Stimulated activated CD4-positive, alpha-beta T cell treated with anti-CD3 and anti-CD28 coated beads, Interleukin-1b, Interleukin-23, amount 100 ng/mL, for 1 hour (primary cell): ENCODE results near the gene FOLR3.
"Not testable (repeated sequence)": the region's sequence is repeated elsewhere in the genome, so short reads cannot be mapped to it uniquely, and the experiment has no call there.

Source experiments
- DNase-seq, 2 donors: peaks; one replicate each; pipeline ENCODE4 v3.0.0-alpha.2; 2020; ENCODE audit warnings: low read depth in 2 of 2

FOLR3 gene

DNA sequence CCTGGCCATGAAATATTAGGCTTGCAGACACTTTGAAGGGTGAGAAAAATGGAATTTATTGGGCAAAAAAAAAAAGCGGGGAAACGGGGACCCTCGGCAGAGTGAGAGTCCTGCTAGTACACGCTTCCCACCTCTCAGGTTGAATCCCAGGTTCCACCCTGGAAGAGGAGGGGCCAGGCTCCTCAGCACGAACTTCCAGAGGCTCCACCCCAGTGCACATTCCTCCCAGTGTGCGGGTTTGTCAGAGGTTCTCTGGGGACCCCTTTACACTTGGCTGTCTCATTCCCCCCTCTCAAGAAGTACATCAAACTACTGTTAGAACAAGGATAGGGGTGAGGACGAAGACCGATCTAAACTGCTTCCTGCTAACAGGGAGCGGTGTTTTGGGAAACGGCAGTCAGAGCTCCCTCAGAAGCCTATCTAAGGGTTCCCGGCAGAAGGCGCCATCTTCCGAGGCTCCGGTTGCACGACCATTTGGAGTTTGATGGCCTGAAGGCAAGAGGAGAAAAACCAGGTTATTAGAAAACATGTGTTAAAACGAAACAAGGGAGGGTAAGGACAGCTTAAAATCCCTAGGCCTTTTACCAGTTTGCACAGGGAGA, 27.5 kb downstream of the FOLR3 start:
- no peak for DNase-seq

- not testable (repeated sequence) for DNase-seq
Observed at GRCh38 chr11:72164187-72164586, 28.7 kb downstream of the FOLR3 start.

- DNase-seq = not testable (repeated sequence)
Observed at GRCh38 chr11:72169046-72169555, 33.6 kb downstream of the FOLR3 start.

- DNase-seq = not testable (repeated sequence)
Observed at GRCh38 chr11:72169754-72170153, 34.2 kb downstream of the FOLR3 start.

- DNase-seq = not testable (repeated sequence)
Observed at GRCh38 chr11:72172043-72172442, 36.5 kb downstream of the FOLR3 start.

DNA sequence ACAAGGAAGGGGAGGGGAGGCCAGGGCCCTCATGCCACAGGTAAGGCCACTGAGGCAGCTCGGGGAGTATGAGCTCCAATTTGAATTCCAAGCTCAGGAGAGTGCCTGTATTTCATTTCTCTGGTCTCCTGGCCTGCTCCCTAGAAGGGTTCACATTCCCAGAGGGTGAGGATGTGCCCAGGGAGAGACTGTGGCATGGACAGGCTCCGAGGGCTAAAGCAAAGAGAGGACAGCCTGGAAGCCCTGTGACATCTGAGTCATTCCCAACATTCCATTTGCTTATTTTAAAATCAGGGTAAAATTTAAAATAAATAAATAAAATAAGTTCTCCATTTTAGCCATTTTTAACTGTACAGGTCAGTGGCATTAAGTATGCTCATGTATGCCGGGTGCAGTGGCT, 37.8 kb downstream of the FOLR3 start:
- no peak for DNase-seq

GRCh38 chr11:72174302-72175070, 39.0 kb downstream of the FOLR3 start:
- DNase-seq = no peak

- no peak for DNase-seq
Observed at GRCh38 chr11:72177656-72178055, 42.1 kb downstream of the FOLR3 start.

GRCh38 chr11:72179049-72179803, 43.7 kb downstream of the FOLR3 start:
- no peak for DNase-seq

GRCh38 chr11:72179804-72180396, 44.4 kb downstream of the FOLR3 start:
- DNase-seq = no peak

DNA sequence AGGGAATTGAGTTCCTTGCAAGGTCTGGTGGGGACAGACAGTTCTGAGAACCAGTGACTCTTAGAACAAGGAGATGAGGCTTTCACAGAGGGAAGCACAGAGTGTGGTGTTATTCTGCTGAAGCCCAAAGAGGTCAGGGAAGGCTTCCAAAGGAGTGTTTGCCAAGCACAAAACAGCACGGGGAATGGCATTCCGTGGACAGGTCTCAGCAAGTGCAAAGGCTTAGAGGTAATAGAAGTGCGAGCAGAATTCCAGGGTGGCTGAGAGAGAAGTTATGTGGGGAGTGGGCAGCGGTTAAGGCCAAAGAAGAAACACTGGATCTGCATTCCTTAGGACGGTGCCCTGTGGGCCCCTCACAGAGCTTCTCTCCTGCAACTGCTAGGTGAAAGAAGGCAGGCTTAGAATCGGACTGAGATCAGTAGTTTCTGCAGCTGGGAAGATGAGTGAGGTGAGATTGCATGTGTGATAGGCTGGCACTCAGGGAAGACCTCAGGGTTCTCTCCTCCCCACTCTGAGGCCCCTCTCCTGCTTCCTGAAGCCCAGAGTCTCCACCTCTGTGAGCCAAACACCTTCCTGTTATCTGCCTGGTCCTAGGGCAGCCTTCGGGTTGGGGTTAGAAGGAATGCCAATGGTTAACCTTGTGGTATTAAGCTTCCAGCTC, 45.5 kb downstream of the FOLR3 start:
- DNase-seq = not testable (repeated sequence)

DNA sequence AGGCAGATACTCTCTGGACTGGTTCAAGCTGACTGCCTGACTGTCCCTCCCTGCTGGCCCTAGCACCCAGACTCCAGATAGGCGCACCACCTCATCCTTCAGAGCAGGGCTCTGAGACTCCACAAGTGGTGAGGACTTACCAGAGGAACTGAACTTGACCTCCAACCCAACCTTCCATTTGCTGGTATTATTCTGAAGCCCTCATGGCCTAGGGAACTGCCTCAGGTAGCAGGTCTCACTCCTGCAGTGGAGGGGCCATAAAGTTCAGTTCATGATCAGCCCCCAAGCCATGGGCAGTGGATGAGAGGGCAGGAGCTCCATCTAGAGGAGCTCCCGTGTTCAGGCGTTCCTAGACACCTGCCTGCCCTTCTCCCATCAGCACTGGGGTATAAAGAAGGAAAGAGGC, 46.0 kb downstream of the FOLR3 start:
- DNase-seq = not testable (repeated sequence)

DNA sequence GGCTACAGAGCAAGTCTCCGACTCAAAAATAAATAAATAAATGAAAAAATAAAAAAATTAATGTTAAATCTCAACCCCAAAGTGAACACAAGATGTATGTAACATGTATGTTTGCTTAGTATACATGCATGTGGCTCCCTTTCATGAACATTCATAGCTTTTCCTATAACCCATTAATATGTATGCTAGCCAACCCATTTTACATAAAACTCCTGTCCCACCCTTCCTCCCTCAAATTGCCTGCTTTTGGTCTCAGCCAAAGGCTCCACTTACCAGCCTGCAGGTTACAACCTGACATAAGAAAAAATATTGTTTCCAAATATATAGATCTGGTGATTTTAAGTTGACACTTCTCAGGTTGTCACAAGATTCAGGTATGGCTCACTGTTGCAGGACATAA, 52.7 kb downstream of the FOLR3 start:
- DNase-seq = no peak
